CD14-positive monocyte (primary cell): ENCODE results near the gene PHF10. TPM values are rescaled to one million over a fixed set of nuclear protein-coding genes. Genes with fewer than 3 reads are reported as not detected.

Source experiments
- DNase-seq, 3 donors: peaks; one replicate each; pipeline ENCODE4 v3.0.0-alpha.2; 2011 to 2022
- H2AFZ ChIP-seq: 2 replicates; pipeline ENCODE4 v1.6.0; 2012; ENCODE audit warnings: mild to moderate bottlenecking, low read depth, low read length, inconsistent platforms; ENCODE audit not compliant: insufficient read depth, poor library complexity, severe bottlenecking
- H3K27ac ChIP-seq, 2 donors: 1 replicate in 1 of 2; 2 replicates in 1 of 2; pipeline ENCODE4 v1.5.1; 2012 to 2013; ENCODE audit warnings: low read length in 2 of 2, control low read depth in 1 of 2, inconsistent platforms in 1 of 2, low read depth in 1 of 2, mild to moderate bottlenecking in 1 of 2
- H3K27me3 ChIP-seq, 2 donors: one replicate each; pipeline versions ENCODE4 v1.6.0 to v1.6.1; 2011 to 2013; ENCODE audit warnings: low read length in 2 of 2; ENCODE audit not compliant: control insufficient read depth in 2 of 2, insufficient read depth in 2 of 2
- H3K36me3 ChIP-seq, 2 donors: replicated peaks in 1 of 2; 1 replicate in 1 of 2; 2 replicates in 1 of 2; pipeline versions ENCODE4 v1.5.1 to v1.6.1; 2012 to 2013; ENCODE audit warnings: low read length in 2 of 2, control low read depth in 1 of 2, inconsistent platforms in 1 of 2, mild to moderate bottlenecking in 1 of 2; ENCODE audit not compliant: insufficient read depth in 2 of 2, control insufficient read depth in 1 of 2
- H3K4me1 ChIP-seq, 2 donors: 1 replicate in 1 of 2; 2 replicates in 1 of 2; pipeline versions ENCODE4 v1.5.1 to v1.6.1; 2012 to 2013; ENCODE audit warnings: low read length in 2 of 2, control low read depth in 1 of 2, inconsistent platforms in 1 of 2, mild to moderate bottlenecking in 1 of 2, moderate library complexity in 1 of 2; ENCODE audit not compliant: insufficient read depth in 2 of 2, control insufficient read depth in 1 of 2
- H3K4me2 ChIP-seq: replicated peaks from 2 replicates; pipeline ENCODE3; 2012; ENCODE audit warnings: low read length, moderate library complexity, mild to moderate bottlenecking; ENCODE audit not compliant: poor library complexity, severe bottlenecking; ENCODE audit errors: extremely low read depth
- H3K4me3 ChIP-seq, 3 experiments: fragments of 200-600 bp in 1 of 3; sonication (generic) in 1 of 3; replicated peaks in 1 of 3; 1 replicate in 2 of 3; 2 replicates in 1 of 3; pipeline ENCODE4 v1.5.1; 2011 to 2013; ENCODE audit warnings: low read length in 3 of 3, mild to moderate bottlenecking in 3 of 3, control low read depth in 2 of 3, low read depth in 2 of 3, inconsistent platforms in 1 of 3, moderate library complexity in 1 of 3
- H3K79me2 ChIP-seq: 2 replicates; pipeline ENCODE4 v1.6.0; 2012; ENCODE audit warnings: mild to moderate bottlenecking, control low read depth, inconsistent platforms, low read length, moderate library complexity; ENCODE audit not compliant: insufficient read depth
- H3K9ac ChIP-seq: 2 replicates; pipeline ENCODE4 v1.6.0; 2017; ENCODE audit warnings: low read length, mild to moderate bottlenecking; ENCODE audit not compliant: insufficient read depth, poor library complexity, severe bottlenecking
- H3K9me3 ChIP-seq, 2 donors: replicated peaks in 1 of 2; 1 replicate in 1 of 2; 2 replicates in 1 of 2; pipeline versions ENCODE4 v1.5.1 to v1.6.1; 2012 to 2013; ENCODE audit warnings: low read length in 2 of 2, control low read depth in 1 of 2; ENCODE audit not compliant: control insufficient read depth in 1 of 2, insufficient read depth in 1 of 2
- H4K20me1 ChIP-seq: 2 replicates; pipeline ENCODE4 v1.6.0; 2012; ENCODE audit warnings: mild to moderate bottlenecking, low read length, control low read depth, moderate library complexity; ENCODE audit not compliant: insufficient read depth
- H3K27ac Mint-ChIP-seq, 7 donors: one replicate each; pipeline ENCODE4 v1.8.0; 2020; ENCODE audit warnings: mild to moderate bottlenecking in 7 of 7, mixed read lengths in 7 of 7, moderate library complexity in 6 of 7, inconsistent platforms in 2 of 7
- H3K27me3 Mint-ChIP-seq, 3 donors: one replicate each; pipeline ENCODE4 v1.8.0; 2021 to 2022; ENCODE audit warnings: low read depth in 3 of 3, mild to moderate bottlenecking in 3 of 3, mixed read lengths in 3 of 3, moderate library complexity in 3 of 3, inconsistent platforms in 1 of 3
- H3K36me3 Mint-ChIP-seq, 2 donors: one replicate each; pipeline ENCODE4 v1.8.0; 2020; ENCODE audit warnings: mixed read lengths in 2 of 2, inconsistent platforms in 1 of 2, mild to moderate bottlenecking in 1 of 2
- H3K4me1 Mint-ChIP-seq: one replicate; pipeline ENCODE4 v1.8.0; 2020; ENCODE audit warnings: mild to moderate bottlenecking, mixed read lengths
- H3K4me3 Mint-ChIP-seq, 2 donors: one replicate each; pipeline ENCODE4 v1.8.0; 2020; ENCODE audit warnings: mild to moderate bottlenecking in 2 of 2, mixed read lengths in 2 of 2, moderate library complexity in 1 of 2
- H3K9me3 Mint-ChIP-seq, 7 donors: one replicate each; pipeline ENCODE4 v1.8.0; 2020 to 2022; ENCODE audit warnings: mixed read lengths in 7 of 7, mild to moderate bottlenecking in 6 of 7, moderate library complexity in 6 of 7, inconsistent platforms in 2 of 7
- CTCF ChIP-seq: fragments of 200-600 bp; IDR thresholded peaks from one replicate; pipeline ENCODE4 v1.8.0; 2022; ENCODE audit warnings: antibody characterized with exemption, mild to moderate bottlenecking
- WGBS: methylation state at CpG from one replicate; pipeline ENCODE4 v1.1.5; 2013; ENCODE audit warnings: missing lambda C conversion rate; ENCODE audit not compliant: insufficient coverage; 5-methylcytosine and 5-hydroxymethylcytosine counted together
- intact Hi-C, 2 donors: fragments of 100-400 bp; cut with micrococcal nuclease; formaldehyde crosslinking; loops; one replicate each; pipeline versions ENCODE4 v1.15.0 to v1.15.1; 2023
- polyA plus RNA-seq, 3 donors: library from polyadenylated mRNA; depleted of rRNA in 1 of 3; unstranded in 2 of 3; stranded (reverse) in 1 of 3; fragments of 300-500 nt in 2 of 3; fragments of >200 nt in 1 of 3; fragmentation: Illumina TruSeq in 2 of 3; gene quantifications; 1 replicate in 2 of 3; 2 replicates in 1 of 3; pipeline ENCODE4 v1.2.3, GENCODE V29; 2012 to 2021

Gene PHF10
- polyA plus RNA-seq, 3 donors: 7.3 to 31.0 (median 8.1) TPM

GRCh38 chr6:169719117-169719516, 5.2 kb downstream of the PHF10 start:
- H4K20me1 ChIP-seq: peaks cover 7% of the 10 kb centered on the region
- no peak overlapping the region for H3K4me3 Mint-ChIP-seq
- no peaks in the 10 kb centered on the region for H3K27me3 ChIP-seq
- H3K9ac ChIP-seq: no peak overlapping the region
- H3K27ac ChIP-seq: no peak overlapping the region
- no peak overlapping the region for H3K4me2 ChIP-seq
- H3K4me1 ChIP-seq: peaks cover 19 to 31% of the 10 kb centered on the region in 2 donors
- peaks cover 15 to 32% of the 10 kb centered on the region in 2 donors for H3K36me3 ChIP-seq
- H3K4me3 ChIP-seq: no peak overlapping the region
- H2AFZ ChIP-seq: no peak overlapping the region
- H3K36me3 Mint-ChIP-seq: peaks cover 29 to 32% of the 10 kb centered on the region in 2 donors
- no peak for DNase-seq
- no CpG with 5 or more reads among the region's 4 CpGs for whole genome bisulfite sequencing
- H3K9me3 ChIP-seq: no peaks in the 10 kb centered on the region
- peaks cover 26% of the 10 kb centered on the region for H3K4me1 Mint-ChIP-seq
- H3K9me3 Mint-ChIP-seq: peaks cover 0 to 4% (median 0%) of the 10 kb centered on the region in 7 donors
- no peak for TF ChIP-seq CTCF
- no peak overlapping the region for H3K27ac Mint-ChIP-seq
- intact Hi-C loops: no loop called here
- peaks cover 50% of the 10 kb centered on the region for H3K79me2 ChIP-seq
- peaks cover 0 to 3% (median 3%) of the 10 kb centered on the region in 3 donors for H3K27me3 Mint-ChIP-seq

GRCh38 chr6:169714595-169714994, 9.7 kb downstream of the PHF10 start:
- H3K79me2 ChIP-seq: peaks cover 22% of the 10 kb centered on the region
- H4K20me1 ChIP-seq: no peaks in the 10 kb centered on the region
- H3K27ac ChIP-seq: no peak overlapping the region
- H2AFZ ChIP-seq: no peak overlapping the region
- intact Hi-C loops: no loop called here
- no peak overlapping the region for H3K4me3 ChIP-seq
- no peak overlapping the region for H3K27ac Mint-ChIP-seq
- H3K36me3 ChIP-seq: peaks cover 31 to 67% of the 10 kb centered on the region in 2 donors
- H3K4me3 Mint-ChIP-seq: no peak overlapping the region
- no peak for DNase-seq
- no peak overlapping the region for H3K4me2 ChIP-seq
- H3K9me3 Mint-ChIP-seq: peaks cover 0 to 2% (median 0%) of the 10 kb centered on the region in 7 donors
- H3K27me3 Mint-ChIP-seq: peaks cover 0 to 3% (median 0%) of the 10 kb centered on the region in 3 donors
- 98% methylated on average over 6 of the region's 9 CpGs for WGBS
- H3K27me3 ChIP-seq: no peaks in the 10 kb centered on the region
- no peaks in the 10 kb centered on the region for H3K9me3 ChIP-seq
- TF ChIP-seq CTCF: no peak
- no peak overlapping the region for H3K9ac ChIP-seq
- peaks cover 3% of the 10 kb centered on the region for H3K4me1 Mint-ChIP-seq
- no peaks in the 10 kb centered on the region for H3K4me1 ChIP-seq
- peaks cover 61 to 65% of the 10 kb centered on the region in 2 donors for H3K36me3 Mint-ChIP-seq
